ENCODE data around the gene PTRH2. TPM values are rescaled to one million over a fixed set of nuclear protein-coding genes. Genes with fewer than 3 reads are reported as not detected.
"Not testable (repeated sequence)": the region's sequence is repeated elsewhere in the genome, so short reads cannot be mapped to it uniquely, and the experiment has no call there.

PTRH2 gene
- 10 to 100 TPM; 17.4 to 18.7 (median 18.1) TPM for total RNA-seq

DNA sequence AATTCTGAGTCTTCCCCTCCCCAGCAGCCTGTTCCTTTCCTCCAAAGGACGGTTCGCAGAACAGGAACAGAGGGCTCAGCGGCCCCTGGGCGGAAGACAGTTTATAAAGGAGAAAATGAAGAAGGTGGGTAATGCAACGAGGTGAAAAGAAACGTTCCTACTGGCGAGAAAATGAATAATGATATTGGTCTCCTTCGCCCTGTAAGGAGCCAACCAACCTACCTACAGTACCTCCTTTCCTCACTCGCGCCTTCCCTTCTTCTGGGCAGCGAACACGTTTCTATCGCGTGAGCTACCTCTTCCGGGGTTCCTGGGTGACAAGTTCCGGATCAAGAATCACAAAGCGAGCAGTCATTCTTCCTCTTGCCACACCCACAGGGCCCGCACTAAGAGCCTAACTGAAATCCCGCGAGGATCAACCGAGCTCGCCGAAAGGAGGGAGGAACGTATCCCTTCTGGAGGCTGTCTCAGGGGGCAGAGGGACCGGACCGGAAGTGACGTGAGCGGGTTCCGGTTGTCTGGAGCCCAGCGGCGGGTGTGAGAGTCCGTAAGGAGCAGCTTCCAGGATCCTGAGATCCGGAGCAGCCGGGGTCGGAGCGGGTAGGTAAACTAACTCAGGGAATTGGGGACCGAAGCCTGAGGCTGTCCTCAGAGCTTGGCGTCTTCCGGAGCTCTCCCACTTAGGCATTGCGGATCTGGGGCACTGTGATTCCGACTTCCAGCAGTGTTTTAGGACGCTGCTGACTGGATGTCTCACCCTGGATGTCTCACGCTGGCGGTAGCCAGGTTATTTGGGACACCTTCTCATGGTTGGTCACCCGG, at the start of gene PTRH2, which contains the start of gene VMP1:
Gene PTRH2 (minus strand): TSS at position 282 of the 822 bp plus-strand sequence. CDS start 9,452 bp downstream, outside the sequence.
Gene VMP1 (plus strand): TSS at position 506 of the 822 bp plus-strand sequence. CDS start 23,793 bp downstream, outside the sequence.
- Histone ChIP-seq H3K36me3 (no peaks in the 10 kb centered on the region), H3K4me3 (peak within 1 kb of the TSS; percentile 65 to 90 (median 85)), H3K4me1 (peaks cover 35 to 37% of the 10 kb centered on the region in 2 donors), H3K27ac (peak within 1 kb of the TSS; percentile 94 to 96 (median 96)), H3K9me3 (no peaks in the 10 kb centered on the region), H3K27me3 (no peaks in the 10 kb centered on the region)
- peak; percentile 96 to 98 for ATAC-seq
- intact Hi-C loops (cut with DNase I; ENCODE audit: low total_unique reads) (loop anchor here (2.0 to 5.0 kb wide), 2 partner anchors 65 to 89 kb away; partner anchors contain the start of gene CLTC), in situ Hi-C loops (cut with MboI; ENCODE audit: low sequenced_read_pairs in 4 of 4) (no loop called here)
- TF ChIP-seq POLR2A (IDR thresholded peaks at IDR 0.05) (peak; percentile 88 to 90), CTCF (IDR thresholded peaks at IDR 0.05 in 4 of 5, conservative IDR thresholded peaks at IDR 0.05 in 1 of 5) (no peak)
- DNase-seq: peak; percentile 98 to 99

- Histone ChIP-seq H3K36me3 (peaks cover 0 to 6% of the 10 kb centered on the region in 2 donors), H3K4me3 (no peak overlapping the region), H3K27ac (peak overlapping the region in 2 of 4 donors; percentile 4 to 8), H3K9me3 (no peaks in the 10 kb centered on the region), H3K27me3 (no peaks in the 10 kb centered on the region), H3K4me1 (peaks cover 6 to 8% of the 10 kb centered on the region in 2 donors)
- in situ Hi-C loops (cut with MboI; ENCODE audit: low sequenced_read_pairs in 4 of 4) (no loop called here), intact Hi-C loops (cut with DNase I; ENCODE audit: low total_unique reads) (no loop called here)
- TF ChIP-seq POLR2A (IDR thresholded peaks at IDR 0.05) (no peak), CTCF (IDR thresholded peaks at IDR 0.05 in 4 of 5, conservative IDR thresholded peaks at IDR 0.05 in 1 of 5) (no peak)
- no peak for ATAC-seq
- DNase-seq: no peak
Observed at GRCh38 chr17:59756236-59756818, 49.1 kb upstream of the PTRH2 start.

DNA sequence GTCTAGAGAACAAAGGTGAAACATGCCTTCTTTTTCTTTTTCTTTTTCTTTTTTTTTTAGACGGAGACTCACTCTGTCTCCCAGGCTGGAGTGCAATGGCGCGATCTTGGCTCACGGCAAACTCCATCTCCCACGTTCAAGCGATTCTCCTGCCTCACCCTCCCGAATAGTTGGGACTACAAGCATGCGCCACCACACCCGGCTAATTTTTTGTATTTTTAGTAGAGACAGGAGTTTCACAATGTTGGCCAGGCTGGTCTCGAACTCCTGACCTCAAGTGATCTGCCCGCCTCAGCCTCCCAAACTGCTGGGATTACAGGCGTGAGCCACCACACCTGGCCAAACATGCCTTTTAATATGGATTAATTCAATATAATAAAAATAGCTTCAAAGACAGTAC, 47.8 kb upstream of the PTRH2 start:
- DNase-seq; intact Hi-C loops (cut with DNase I; ENCODE audit: low total_unique reads); H3K4me1 ChIP-seq; ATAC-seq; H3K36me3 ChIP-seq; in situ Hi-C loops (cut with MboI; ENCODE audit: low sequenced_read_pairs in 4 of 4); H3K27me3 ChIP-seq; H3K27ac ChIP-seq; H3K9me3 ChIP-seq; H3K4me3 ChIP-seq: not testable (repeated sequence)

DNA sequence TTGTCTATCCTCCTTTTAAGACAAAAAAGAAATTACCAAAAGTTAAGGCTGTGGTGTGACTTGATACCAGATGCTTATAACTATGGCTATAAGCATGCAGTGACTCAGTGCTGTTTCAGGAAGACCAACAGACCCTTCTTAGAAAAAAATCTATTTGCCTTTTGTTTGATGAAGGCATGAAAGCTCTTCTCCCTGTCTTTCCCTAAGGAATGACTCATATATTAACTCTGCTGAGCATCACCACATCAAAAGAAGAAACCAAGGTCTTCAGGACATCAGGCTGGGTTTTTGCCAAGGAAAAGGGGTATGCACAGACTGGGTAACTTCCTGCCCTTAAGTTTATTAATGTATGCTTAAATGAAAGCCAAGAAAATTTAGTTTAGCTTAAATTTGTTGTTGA, 47.3 kb upstream of the PTRH2 start:
- Histone ChIP-seq H3K9me3 (no peaks in the 10 kb centered on the region), H3K27me3 (no peaks in the 10 kb centered on the region), H3K36me3 (peaks cover 0 to 6% of the 10 kb centered on the region in 2 donors), H3K4me3 (no peak overlapping the region), H3K27ac (peak overlapping the region in 1 of 4 donors; percentile 44), H3K4me1 (peaks cover 6 to 8% of the 10 kb centered on the region in 2 donors)
- in situ Hi-C loops (cut with MboI; ENCODE audit: low sequenced_read_pairs in 4 of 4) (no loop called here), intact Hi-C loops (cut with DNase I; ENCODE audit: low total_unique reads) (loop anchor here (5.0 kb wide), 1 partner anchor 283 kb away; no protein-coding TSS in a partner anchor)
- DNase-seq (no peak), ATAC-seq (no peak)
- TF ChIP-seq POLR2A (IDR thresholded peaks at IDR 0.05) (no peak), CTCF (IDR thresholded peaks at IDR 0.05 in 4 of 5, conservative IDR thresholded peaks at IDR 0.05 in 1 of 5) (no peak)

Measured in gastrocnemius medialis (tissue), 4 donors.